Kidney glomerular epithelial cell (primary cell): ENCODE results near the gene PLBD2.
A peak's percentile ranks its signal among the peaks of the same experiment; 100 is the strongest.

Experiments used
- DNase-seq: peaks from one replicate; lab custom pipeline; 2025; lab: John Stamatoyannopoulos, UW

The PLBD2 gene

GRCh38 chr12:113358381-113359132, at the start of gene PLBD2:
Gene PLBD2, plus strand, starts transcription at chr12:113358587. Its CDS starts 14 bp downstream, at chr12:113358601.
- DNase-seq, result peak; percentile 75

GRCh38 chr12:113310489-113310888, 47.9 kb upstream of the PLBD2 start:
- DNase-seq, result no peak

GRCh38 chr12:113314121-113314529, 44.3 kb upstream of the PLBD2 start:
- DNase-seq, result peak; percentile 85

GRCh38 chr12:113315358-113315757, 43.0 kb upstream of the PLBD2 start:
- no peak for DNase-seq

GRCh38 chr12:113316155-113316554, 42.2 kb upstream of the PLBD2 start:
- no peak for DNase-seq

- no peak for DNase-seq
Measured at GRCh38 chr12:113317122-113317521, 41.3 kb upstream of the PLBD2 start.

GRCh38 chr12:113318046-113318656, 40.2 kb upstream of the PLBD2 start:
- DNase-seq, result no peak

- no peak for DNase-seq
Measured at GRCh38 chr12:113318900-113319628, 39.3 kb upstream of the PLBD2 start.

- DNase-seq, result no peak
Measured at GRCh38 chr12:113320401-113320800, 38.0 kb upstream of the PLBD2 start.

- DNase-seq, result peak; percentile 14
Measured at GRCh38 chr12:113322343-113322742, 36.0 kb upstream of the PLBD2 start.

GRCh38 chr12:113325916-113326315, 32.5 kb upstream of the PLBD2 start:
- no peak for DNase-seq

GRCh38 chr12:113326775-113327395, 31.5 kb upstream of the PLBD2 start:
- no peak for DNase-seq

- no peak for DNase-seq
Measured at GRCh38 chr12:113328368-113328889, 30.0 kb upstream of the PLBD2 start.

- DNase-seq, result no peak
Measured at GRCh38 chr12:113329022-113329790, 29.2 kb upstream of the PLBD2 start.

- DNase-seq, result no peak
Measured at GRCh38 chr12:113329791-113330417, 28.5 kb upstream of the PLBD2 start.

GRCh38 chr12:113330505-113330904, 27.9 kb upstream of the PLBD2 start:
- no peak for DNase-seq

- no peak for DNase-seq
Measured at GRCh38 chr12:113332688-113333417, 25.5 kb upstream of the PLBD2 start.

GRCh38 chr12:113333418-113333750, 25.0 kb upstream of the PLBD2 start:
- no peak for DNase-seq

GRCh38 chr12:113333877-113334785, 24.3 kb upstream of the PLBD2 start:
- no peak for DNase-seq
